ENCODE data around the gene BLOC1S4. TPM values are rescaled to one million over a fixed set of nuclear protein-coding genes. Genes with fewer than 3 reads are reported as not detected.

BLOC1S4 gene
- total RNA-seq, 6 donors from 2014 or later = 11.5 to 26.8 (median 15.3) TPM

DNA sequence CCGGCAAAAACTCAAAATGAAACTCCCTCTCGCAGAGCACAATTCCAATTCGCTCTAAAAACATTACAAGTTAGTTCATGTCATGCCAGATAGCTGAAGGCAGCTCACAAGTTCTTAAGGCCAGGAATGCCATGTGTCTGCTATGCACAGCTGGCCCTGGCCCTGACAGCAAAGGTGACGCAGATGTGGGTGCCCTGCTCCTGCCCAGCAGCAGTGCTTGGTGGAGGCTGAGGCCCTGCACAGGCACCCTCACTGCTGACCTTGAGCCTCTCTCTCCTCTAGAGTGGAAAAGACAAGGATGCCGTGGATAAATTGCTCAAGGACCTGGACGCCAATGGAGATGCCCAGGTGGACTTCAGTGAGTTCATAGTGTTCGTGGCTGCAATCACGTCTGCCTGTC, 19.4 kb upstream of the BLOC1S4 start:
- Histone ChIP-seq H3K4me3 (no peak overlapping the region), H3K4me1 (peaks cover 24 to 52% (median 41%) of the 10 kb centered on the region in 4 donors), H3K27ac (peak overlapping the region; percentile 54 to 87 (median 79)), H3K36me3 (peaks cover 0 to 12% (median 0%) of the 10 kb centered on the region in 4 donors), H3K9me3 (no peaks in the 10 kb centered on the region), H3K27me3 (no peaks in the 10 kb centered on the region)
- ATAC-seq (ENCODE audit: low FRiP score in 2 of 2) (peak in 1 of 2 donors; percentile 15), DNase-seq (no peak)
- TF ChIP-seq, protein P1, sequence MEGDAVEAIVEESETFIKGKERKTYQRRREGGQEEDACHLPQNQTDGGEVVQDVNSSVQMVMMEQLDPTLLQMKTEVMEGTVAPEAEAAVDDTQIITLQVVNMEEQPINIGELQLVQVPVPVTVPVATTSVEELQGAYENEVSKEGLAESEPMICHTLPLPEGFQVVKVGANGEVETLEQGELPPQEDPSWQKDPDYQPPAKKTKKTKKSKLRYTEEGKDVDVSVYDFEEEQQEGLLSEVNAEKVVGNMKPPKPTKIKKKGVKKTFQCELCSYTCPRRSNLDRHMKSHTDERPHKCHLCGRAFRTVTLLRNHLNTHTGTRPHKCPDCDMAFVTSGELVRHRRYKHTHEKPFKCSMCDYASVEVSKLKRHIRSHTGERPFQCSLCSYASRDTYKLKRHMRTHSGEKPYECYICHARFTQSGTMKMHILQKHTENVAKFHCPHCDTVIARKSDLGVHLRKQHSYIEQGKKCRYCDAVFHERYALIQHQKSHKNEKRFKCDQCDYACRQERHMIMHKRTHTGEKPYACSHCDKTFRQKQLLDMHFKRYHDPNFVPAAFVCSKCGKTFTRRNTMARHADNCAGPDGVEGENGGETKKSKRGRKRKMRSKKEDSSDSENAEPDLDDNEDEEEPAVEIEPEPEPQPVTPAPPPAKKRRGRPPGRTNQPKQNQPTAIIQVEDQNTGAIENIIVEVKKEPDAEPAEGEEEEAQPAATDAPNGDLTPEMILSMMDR (IDR thresholded peaks at IDR 0.05) = no peak
- no peak for TF ChIP-seq POLR2AphosphoS5 (IDR thresholded peaks at IDR 0.05)
- no peak for TF ChIP-seq EP300 (IDR thresholded peaks at IDR 0.05)
- TF ChIP-seq POLR2A (IDR thresholded peaks at IDR 0.05) = no peak
- WGBS, 2 donors = 61 to 64% methylated on average over 5 to 8 of the region's 8 CpGs

DNA sequence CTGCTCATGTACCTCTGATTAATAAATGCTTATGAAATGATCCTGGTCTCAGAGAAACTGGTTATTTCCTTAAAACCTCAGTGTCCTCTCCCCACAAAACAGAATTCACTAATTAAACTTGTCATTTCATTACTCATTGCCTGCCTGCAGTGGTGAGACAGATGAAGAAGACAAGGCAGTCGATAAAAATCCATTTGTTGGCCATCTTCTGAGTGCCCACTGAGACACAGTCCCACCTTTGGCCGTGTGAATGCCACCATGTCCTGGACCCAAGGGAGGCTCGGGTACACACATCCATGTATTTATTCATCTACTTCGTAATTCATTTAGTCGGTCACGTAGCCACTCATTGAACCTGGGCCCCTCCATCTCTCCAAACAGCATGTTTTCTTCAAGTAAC, 18.8 kb upstream of the BLOC1S4 start:
- peaks cover 24 to 51% (median 41%) of the 10 kb centered on the region in 4 donors for H3K4me1 ChIP-seq
- peaks cover 0 to 12% (median 0%) of the 10 kb centered on the region in 4 donors for H3K36me3 ChIP-seq
- no peak for DNase-seq
- peak overlapping the region in 3 of 4 donors; percentile 54 to 87 (median 85) for H3K27ac ChIP-seq
- WGBS, 2 donors = 95% methylated on average over 6 of the region's 6 CpGs
- no peak for TF ChIP-seq POLR2AphosphoS5 (IDR thresholded peaks at IDR 0.05)
- TF ChIP-seq, protein P1 (IDR thresholded peaks at IDR 0.05) = no peak
- TF ChIP-seq EP300 (IDR thresholded peaks at IDR 0.05) = no peak
- TF ChIP-seq POLR2A (IDR thresholded peaks at IDR 0.05) = no peak
- H3K9me3 ChIP-seq = no peaks in the 10 kb centered on the region
- H3K4me3 ChIP-seq = no peak overlapping the region
- H3K27me3 ChIP-seq = no peaks in the 10 kb centered on the region
- ATAC-seq (ENCODE audit: low FRiP score in 2 of 2) = no peak

DNA sequence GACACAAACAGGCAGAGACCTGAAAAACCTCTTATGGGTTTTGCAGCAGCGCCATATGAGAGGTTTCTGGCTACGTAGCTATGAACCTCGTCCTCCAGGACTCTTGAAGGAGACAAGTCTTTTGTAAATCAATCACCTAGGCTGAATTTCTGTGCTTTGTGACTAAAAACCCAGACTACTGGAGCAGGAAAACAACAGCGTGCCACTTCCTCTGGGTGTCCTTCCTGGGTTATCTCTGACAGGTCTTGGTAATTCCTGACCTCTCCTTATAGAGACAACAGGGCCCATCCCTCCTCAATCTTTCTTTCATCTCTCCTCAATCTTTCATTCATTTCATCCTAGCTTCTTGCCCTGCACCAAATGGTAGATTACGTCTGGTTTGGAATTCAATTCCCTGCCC, 16.6 kb upstream of the BLOC1S4 start:
- Histone ChIP-seq H3K27me3 (no peaks in the 10 kb centered on the region), H3K4me3 (no peak overlapping the region), H3K36me3 (peaks cover 0 to 12% (median 4%) of the 10 kb centered on the region in 4 donors), H3K4me1 (peaks cover 21 to 34% (median 24%) of the 10 kb centered on the region in 4 donors), H3K9me3 (no peaks in the 10 kb centered on the region), H3K27ac (no peak overlapping the region)
- 82 to 89% methylated on average over 5 of the region's 5 CpGs for WGBS, 2 donors
- ATAC-seq (ENCODE audit: low FRiP score in 2 of 2) (no peak), DNase-seq (no peak)
- TF ChIP-seq POLR2A (IDR thresholded peaks at IDR 0.05) = no peak
- TF ChIP-seq POLR2AphosphoS5 (IDR thresholded peaks at IDR 0.05) = no peak
- TF ChIP-seq, protein P1 (IDR thresholded peaks at IDR 0.05) = no peak
- TF ChIP-seq EP300 (IDR thresholded peaks at IDR 0.05) = no peak

DNA sequence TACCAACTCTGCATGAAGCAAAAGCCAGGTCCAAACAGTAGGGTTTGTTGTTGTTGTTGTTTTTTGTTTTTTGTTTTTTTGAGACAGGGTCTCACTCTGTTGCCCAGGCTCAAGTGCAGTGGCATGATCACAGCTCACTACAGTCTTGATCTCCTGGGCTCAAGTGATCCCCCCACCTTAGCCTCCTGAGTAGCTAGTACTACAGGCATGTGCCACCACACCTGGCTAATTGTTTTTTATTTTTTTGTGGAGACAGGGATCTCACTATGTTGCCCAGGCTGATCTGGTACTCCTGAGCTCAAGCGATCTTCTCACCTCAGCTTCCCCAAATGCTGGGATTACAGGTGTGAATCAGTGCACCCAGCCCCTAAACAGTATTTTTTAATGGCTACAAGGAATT, 16.1 kb upstream of the BLOC1S4 start:
- no peak for TF ChIP-seq POLR2A (IDR thresholded peaks at IDR 0.05)
- TF ChIP-seq POLR2AphosphoS5 (IDR thresholded peaks at IDR 0.05) = no peak
- TF ChIP-seq, protein P1 (IDR thresholded peaks at IDR 0.05) = no peak
- no peak for TF ChIP-seq EP300 (IDR thresholded peaks at IDR 0.05)
- DNase-seq (no peak), ATAC-seq (ENCODE audit: low FRiP score in 2 of 2) (no peak)
- H3K4me3 ChIP-seq = no peak overlapping the region
- H3K27ac ChIP-seq = no peak overlapping the region
- H3K27me3 ChIP-seq = no peaks in the 10 kb centered on the region
- peaks cover 0 to 12% (median 4%) of the 10 kb centered on the region in 4 donors for H3K36me3 ChIP-seq
- no peaks in the 10 kb centered on the region for H3K9me3 ChIP-seq
- peaks cover 18 to 29% (median 19%) of the 10 kb centered on the region in 4 donors for H3K4me1 ChIP-seq
- 95 to 100% methylated on average over 1 of the region's 1 CpG for WGBS, 2 donors

DNA sequence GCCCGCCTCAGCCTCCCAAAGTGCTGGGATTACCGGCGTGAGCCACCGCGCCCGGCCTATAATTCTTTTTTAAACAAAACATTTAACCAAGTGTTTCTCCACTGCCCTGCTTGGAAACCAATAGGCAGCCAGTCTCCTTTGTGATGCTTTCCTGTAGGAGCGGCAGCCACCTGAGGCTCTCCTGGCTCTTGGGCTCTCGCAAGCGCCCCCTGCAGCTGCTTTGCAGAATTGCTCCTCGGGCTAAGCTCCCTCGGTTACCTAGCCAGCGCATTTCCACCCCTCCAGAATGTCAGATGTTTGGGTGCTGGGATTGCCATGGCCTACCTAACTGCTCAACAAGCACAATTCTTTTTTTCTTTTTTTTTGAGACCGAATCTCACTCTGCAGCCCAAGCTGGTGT, 14.6 kb upstream of the BLOC1S4 start:
- peaks cover 9 to 26% (median 13%) of the 10 kb centered on the region in 4 donors for H3K4me1 ChIP-seq
- no peak overlapping the region for H3K27ac ChIP-seq
- no peak for DNase-seq
- ATAC-seq (ENCODE audit: low FRiP score in 2 of 2) = no peak
- no peaks in the 10 kb centered on the region for H3K27me3 ChIP-seq
- peaks cover 0 to 13% (median 4%) of the 10 kb centered on the region in 4 donors for H3K36me3 ChIP-seq
- no peaks in the 10 kb centered on the region for H3K9me3 ChIP-seq
- H3K4me3 ChIP-seq = no peak overlapping the region
- WGBS, 2 donors = 85 to 93% methylated on average over 13 of the region's 13 CpGs
- TF ChIP-seq EP300 (IDR thresholded peaks at IDR 0.05) = no peak
- TF ChIP-seq, protein P1 (IDR thresholded peaks at IDR 0.05) = peak in 4 of 6 experiments; percentile 21 to 31 (median 21)

Measured in upper lobe of left lung (tissue), 6 donors.